H1 (cell line): Measurements from ENCODE around the gene MOSMO. TPM values are rescaled to one million over a fixed set of nuclear protein-coding genes. Genes with fewer than 3 reads are reported as not detected.

Experiments
- BACH1 ChIP-seq: IDR thresholded peaks from 2 replicates; pipeline ENCODE4 v1.6.1; 2012; ENCODE audit warnings: low read length, improper control_type of control experiment
- CEBPB ChIP-seq: IDR thresholded peaks from 2 replicates; pipeline ENCODE4 v1.6.1; 2012; ENCODE audit warnings: low read depth, low read length
- CHD7 ChIP-seq: fragments of 300-600 bp; sonication (generic); IDR thresholded peaks from 2 replicates; pipeline ENCODE4 v1.7.1; 2012; ENCODE audit warnings: low read length, moderate library complexity, mild to moderate bottlenecking, inconsistent platforms; ENCODE audit not compliant: insufficient replicate concordance
- JUN ChIP-seq: IDR thresholded peaks from 2 replicates; pipeline ENCODE4 v1.6.1; 2011; ENCODE audit warnings: low read depth, mild to moderate bottlenecking, improper control_type of control experiment, low read length
- SIN3A ChIP-seq, 2 experiments: IDR thresholded peaks in 1 of 2; conservative IDR thresholded peaks in 1 of 2; 2 replicates each; pipeline ENCODE4 v1.6.1; 2011 to 2012; ENCODE audit warnings: low read length in 2 of 2, improper control_type of control experiment in 1 of 2, low read depth in 1 of 2, mild to moderate bottlenecking in 1 of 2
- SP2 ChIP-seq: IDR thresholded peaks from 2 replicates; pipeline ENCODE4 v1.6.1; 2012; ENCODE audit warnings: mild to moderate bottlenecking, low read length, inconsistent platforms
- TCF12 ChIP-seq: IDR thresholded peaks from 2 replicates; pipeline ENCODE4 v1.6.1; 2011; ENCODE audit warnings: low read depth, mild to moderate bottlenecking, low read length
- TEAD4 ChIP-seq: IDR thresholded peaks from 2 replicates; pipeline ENCODE4 v1.6.1; 2012; ENCODE audit warnings: low read depth, low read length, inconsistent platforms, mixed read lengths
- USF2 ChIP-seq: IDR thresholded peaks from 2 replicates; pipeline ENCODE4 v1.6.1; 2011; ENCODE audit warnings: low read length, improper control_type of control experiment
- polyA plus RNA-seq, 7 experiments: library from polyadenylated mRNA; depleted of rRNA in 3 of 7; stranded (reverse) in 5 of 7; unstranded in 2 of 7; fragments of >200 nt in 5 of 7; fragments of 200-250 nt in 2 of 7; gene quantifications; 1 replicate in 5 of 7; 2 replicates in 1 of 7; 4 replicates in 1 of 7; pipeline versions ENCODE4 v1.2.1 to v1.2.3, GENCODE V29; 2011 to 2013; ENCODE audit warnings: missing spikeins in 2 of 7, mixed read lengths in 2 of 7
- total RNA-seq: library from RNA; stranded (reverse); fragmentation: NEBNext Ultra II Directional; extraction: Animal tissue kit (Norgen Biotek cat#: 25700); gene quantifications from 2 replicates; pipeline ENCODE4 v1.2.1, GENCODE V29; 2021

MOSMO gene
- total and polyA plus RNA-seq, 2 of the 8 experiments (the other 6 are each of a cell fraction or from before 2014, with no cell fraction given): 8.6 to 14.8 TPM

- no peak for TF ChIP-seq CHD7
- TF ChIP-seq SP2: no peak
- TF ChIP-seq TCF12: no peak
- TF ChIP-seq USF2: no peak
- no peak for TF ChIP-seq TEAD4
- TF ChIP-seq JUN: no peak
- no peak for TF ChIP-seq BACH1
- no peak for TF ChIP-seq SIN3A (conservative IDR thresholded peaks at IDR 0.05 in 1 of 2, IDR thresholded peaks at IDR 0.05 in 1 of 2; ENCODE audit: low read depth in 1 of 2, low read length in 2 of 2)
- TF ChIP-seq CEBPB: no peak
These were observed 78.5 kb downstream of the MOSMO start (continued) for GRCh38 chr16:22086440-22086839.
